HG03159 (cell line): Measurements from ENCODE around the gene MCC.
"Not testable (repeated sequence)": the region's sequence is repeated elsewhere in the genome, so short reads cannot be mapped to it uniquely, and the experiment has no call there.

Experiments
- ATAC-seq: cut with Tn5 transposase; IDR thresholded peaks from one replicate; pipeline ENCODE4 v1.9.1; 2021; ENCODE audit warnings: mild to moderate bottlenecking, moderate library complexity; ENCODE audit not compliant: unreplicated experiment

MCC gene

GRCh38 chr5:113491022-113491421, 2.8 kb upstream of the MCC start:
- ATAC-seq, result no peak

GRCh38 chr5:113490317-113490716, 2.1 kb upstream of the MCC start:
- no peak for ATAC-seq

GRCh38 chr5:113489299-113489698, 1.0 kb upstream of the MCC start:
- peak; percentile 46 for ATAC-seq

- peak; percentile 14 for ATAC-seq
Measured at GRCh38 chr5:113488645-113489184, 462 bp upstream of the MCC start.

- ATAC-seq, result no peak
Measured at GRCh38 chr5:113487416-113487780, 855 bp downstream of the MCC start.

- ATAC-seq, result no peak
Measured at GRCh38 chr5:113480243-113480642, 8.0 kb downstream of the MCC start.

- ATAC-seq, result no peak
Measured at GRCh38 chr5:113478691-113479090, 9.6 kb downstream of the MCC start.

- ATAC-seq, result no peak
Measured at GRCh38 chr5:113474100-113474728, 14.0 kb downstream of the MCC start.

- ATAC-seq, result no peak
Measured at GRCh38 chr5:113463032-113463431, 25.2 kb downstream of the MCC start.

- not testable (repeated sequence) for ATAC-seq
Measured at GRCh38 chr5:113457106-113457505, 31.1 kb downstream of the MCC start.

GRCh38 chr5:113452941-113453340, 35.3 kb downstream of the MCC start:
- no peak for ATAC-seq

GRCh38 chr5:113451797-113452196, 36.5 kb downstream of the MCC start:
- no peak for ATAC-seq

- ATAC-seq, result no peak
Measured at GRCh38 chr5:113450929-113451328, 37.3 kb downstream of the MCC start.

- ATAC-seq, result no peak
Measured at GRCh38 chr5:113450462-113450861, 37.8 kb downstream of the MCC start.

- no peak for ATAC-seq
Measured at GRCh38 chr5:113448252-113448651, 40.0 kb downstream of the MCC start.

- ATAC-seq, result no peak
Measured at GRCh38 chr5:113447498-113448050, 40.7 kb downstream of the MCC start.

GRCh38 chr5:113446358-113446927, 41.8 kb downstream of the MCC start:
- no peak for ATAC-seq

GRCh38 chr5:113437111-113437510, 51.1 kb downstream of the MCC start:
- ATAC-seq, result no peak

GRCh38 chr5:113435575-113435974, 52.7 kb downstream of the MCC start:
- no peak for ATAC-seq

GRCh38 chr5:113434889-113435288, 53.4 kb downstream of the MCC start, which contains the start of gene TSSK1B:
TSSK1B (minus strand) TSS chr5:113434989; CDS start chr5:113434839, 150 bp downstream.
- ATAC-seq, result no peak

GRCh38 chr5:113433862-113434612, 54.2 kb downstream of the MCC start:
- no peak for ATAC-seq

- ATAC-seq, result no peak
Measured at GRCh38 chr5:113433071-113433470, 55.2 kb downstream of the MCC start.
